ENCODE data around the gene CNTN2.
A peak's percentile ranks its signal among the peaks of the same experiment; 100 is the strongest.

Gene CNTN2

DNA sequence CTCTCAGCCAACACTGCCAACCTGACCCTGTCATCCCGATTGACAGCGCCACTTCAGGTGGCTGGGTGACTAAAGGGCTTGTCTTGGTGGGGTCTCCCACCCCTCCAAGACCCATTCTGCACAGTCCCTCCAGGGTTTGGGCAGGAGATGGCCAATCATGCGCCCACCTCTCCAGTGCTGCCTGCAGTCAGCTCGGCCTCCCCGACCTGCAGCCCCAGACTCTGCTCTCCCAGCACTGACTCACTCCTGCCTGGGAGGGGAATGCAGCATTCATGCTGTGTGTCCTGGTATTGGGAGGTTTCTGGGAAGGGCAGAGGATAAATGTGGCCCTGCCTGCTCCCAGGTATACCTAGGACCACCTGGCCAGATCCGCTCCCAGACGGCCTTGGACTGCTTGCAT, 31.5 kb downstream of the CNTN2 start:
- DNase-seq: no peak

DNA sequence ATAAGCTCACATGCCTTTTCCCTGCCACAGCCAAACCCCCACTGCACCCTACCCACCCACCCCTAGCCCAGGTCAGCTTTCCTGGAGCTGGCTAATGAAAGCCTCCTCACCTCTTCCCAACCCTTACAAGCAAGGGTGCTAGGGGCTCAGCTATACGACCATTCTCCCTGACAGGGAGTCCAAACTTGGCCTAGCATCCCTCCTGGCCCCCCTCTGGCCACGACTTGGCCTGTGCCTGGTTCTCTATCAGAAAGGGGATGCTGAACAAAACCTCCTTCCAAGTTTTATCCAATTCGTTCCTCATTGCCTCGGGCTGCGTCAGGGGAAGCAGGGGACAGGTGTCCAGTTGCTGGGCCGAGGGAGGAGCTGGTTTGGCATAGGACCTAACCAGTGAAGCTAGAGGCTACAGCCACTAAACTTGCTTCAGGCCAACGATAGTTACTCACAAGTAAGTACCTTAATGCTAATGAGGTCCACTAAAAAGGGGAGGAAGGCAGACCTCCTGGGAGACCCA, 32.7 kb downstream of the CNTN2 start:
- DNase-seq: no peak

DNA sequence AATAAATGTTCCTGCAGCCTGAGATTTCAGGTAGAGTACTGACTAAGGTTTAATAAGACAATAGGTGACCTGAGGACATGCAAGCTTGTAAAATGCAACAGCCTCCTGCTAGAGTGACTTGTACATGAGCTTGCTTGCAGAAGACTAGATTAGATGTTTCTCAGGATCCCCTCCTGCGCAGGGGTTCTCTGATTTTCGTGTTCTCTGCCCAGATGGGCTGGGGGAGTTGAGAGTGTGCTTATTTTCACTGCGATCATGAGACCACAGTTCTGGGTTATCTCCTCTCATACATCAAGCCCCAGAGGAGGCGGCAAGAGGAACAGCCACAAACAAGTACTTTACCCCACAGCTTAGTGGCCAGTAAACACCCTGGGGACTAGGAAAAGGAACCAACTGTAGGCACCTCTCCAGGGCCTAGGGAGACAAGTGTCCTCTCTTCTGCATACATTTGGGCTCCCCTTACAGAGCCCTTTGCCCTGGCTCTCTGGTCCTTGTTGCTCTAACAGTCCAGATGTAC, 33.3 kb downstream of the CNTN2 start:
- no peak for DNase-seq

DNA sequence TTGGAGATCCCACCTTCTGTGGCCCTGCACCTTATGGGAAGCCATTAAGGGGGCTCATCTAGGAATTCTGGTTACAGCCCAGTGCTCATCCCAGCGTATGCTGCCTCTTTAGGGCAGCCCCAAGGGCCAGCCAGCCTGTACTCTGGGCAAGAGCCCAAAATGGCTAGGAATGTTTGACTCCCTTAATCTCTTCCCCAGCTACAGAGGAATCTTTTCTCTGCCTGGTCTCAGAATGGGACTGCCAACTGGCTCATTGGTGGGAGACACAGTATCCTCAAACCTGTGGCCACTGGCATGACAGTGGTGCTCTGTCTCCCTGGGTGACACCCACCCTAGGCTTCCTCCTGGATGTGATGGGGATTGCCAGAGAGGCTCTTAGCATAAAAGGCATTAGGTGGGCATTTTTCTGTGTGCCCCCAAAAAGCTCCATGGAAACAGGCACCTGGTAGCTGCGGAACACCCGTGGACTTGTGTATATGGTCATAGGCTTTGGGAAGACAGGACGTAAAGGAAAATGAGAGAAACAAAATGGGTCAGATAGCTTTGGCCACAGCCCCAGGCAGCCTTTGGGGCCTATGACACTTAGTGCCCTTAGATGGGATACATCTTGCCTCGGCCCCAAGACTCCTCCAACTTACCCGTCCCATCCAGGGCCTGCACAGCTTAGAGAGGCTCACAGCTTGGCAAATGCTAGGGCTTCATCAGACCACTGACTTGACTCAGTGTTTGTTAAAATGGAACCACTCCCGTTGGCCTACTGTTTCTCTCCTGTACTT, 34.3 kb downstream of the CNTN2 start:
- no peak for DNase-seq

DNA sequence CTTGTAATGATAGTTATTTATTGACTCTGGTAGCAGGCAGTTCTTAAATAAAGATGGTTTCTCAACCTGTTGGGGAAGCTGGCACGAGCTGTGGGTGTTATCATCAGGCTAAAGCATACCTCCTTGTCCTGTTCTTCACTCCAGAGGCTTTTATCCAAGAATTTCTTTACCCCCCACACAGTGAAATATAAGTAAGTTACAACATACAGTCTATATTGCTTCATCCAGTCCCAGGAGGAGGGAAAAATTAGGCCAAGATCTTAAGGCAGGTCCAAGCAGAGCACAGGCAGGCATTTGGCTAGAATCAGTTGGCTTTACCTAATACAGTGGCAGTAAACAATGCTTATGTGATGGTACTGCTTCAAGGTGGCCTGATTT, 34.9 kb downstream of the CNTN2 start:
- DNase-seq: no peak

DNA sequence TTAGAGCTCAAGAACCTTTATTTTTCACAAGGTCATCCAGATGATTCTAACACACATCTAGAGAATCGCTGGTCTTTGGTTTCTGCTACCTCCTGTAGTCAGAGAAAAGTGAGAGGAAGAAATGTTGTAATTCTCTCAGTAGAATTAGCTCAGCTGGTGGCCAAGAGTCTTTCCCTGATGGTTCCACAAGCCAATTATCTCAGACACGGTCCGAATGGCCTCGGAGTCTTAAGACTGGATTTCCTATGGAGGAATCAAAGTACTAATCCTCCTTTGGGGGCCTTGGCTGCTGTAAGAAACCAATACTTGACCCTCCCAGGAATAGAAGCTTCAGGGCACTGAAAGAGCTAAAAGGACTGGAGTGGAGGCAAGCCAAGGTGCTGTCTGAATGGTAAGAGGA, 39.4 kb downstream of the CNTN2 start:
- DNase-seq: no peak

DNA sequence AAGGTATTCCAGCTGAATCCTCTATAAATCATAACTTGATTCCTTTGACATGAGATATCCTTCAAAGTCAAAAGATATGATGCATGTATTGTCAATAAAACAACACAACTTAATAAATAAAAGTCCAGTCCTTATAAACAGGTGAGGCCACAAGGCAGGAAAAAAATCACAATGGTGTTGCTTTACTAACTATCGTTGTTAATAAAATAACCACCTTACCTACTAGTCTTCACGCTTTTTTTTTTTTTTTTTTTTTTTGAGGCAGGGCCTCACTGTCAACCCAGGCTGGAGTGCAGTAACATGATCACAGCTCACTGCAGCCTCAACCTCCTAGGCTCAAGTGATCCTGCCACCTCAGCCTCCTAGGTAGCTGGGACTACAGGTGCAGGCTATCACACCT, 41.3 kb downstream of the CNTN2 start, which contains the start of gene TMEM81:
TSS of gene TMEM81 (minus strand) at position 101 of the 400 bp plus-strand sequence. CDS start 140 bp downstream, outside the sequence.
- no peak for DNase-seq

DNA sequence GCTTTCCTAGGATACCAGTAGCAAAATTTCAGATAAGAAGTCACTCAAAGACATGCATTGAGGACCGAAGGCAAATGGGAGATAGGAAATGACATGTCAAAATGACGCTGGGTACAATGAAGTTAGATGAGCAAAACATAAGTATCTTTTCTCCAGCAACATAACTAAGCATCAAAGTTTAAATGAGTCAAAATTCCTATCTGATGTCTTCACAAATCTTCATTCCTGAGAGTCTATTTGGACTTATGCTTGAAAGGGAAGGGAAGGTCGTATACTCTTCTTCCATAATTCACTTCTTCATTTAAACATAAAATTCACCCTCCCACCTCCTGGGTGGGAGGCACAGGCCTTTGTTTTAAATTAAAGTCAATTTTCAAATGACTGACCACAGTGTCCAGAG, 45.3 kb downstream of the CNTN2 start:
- DNase-seq: no peak

DNA sequence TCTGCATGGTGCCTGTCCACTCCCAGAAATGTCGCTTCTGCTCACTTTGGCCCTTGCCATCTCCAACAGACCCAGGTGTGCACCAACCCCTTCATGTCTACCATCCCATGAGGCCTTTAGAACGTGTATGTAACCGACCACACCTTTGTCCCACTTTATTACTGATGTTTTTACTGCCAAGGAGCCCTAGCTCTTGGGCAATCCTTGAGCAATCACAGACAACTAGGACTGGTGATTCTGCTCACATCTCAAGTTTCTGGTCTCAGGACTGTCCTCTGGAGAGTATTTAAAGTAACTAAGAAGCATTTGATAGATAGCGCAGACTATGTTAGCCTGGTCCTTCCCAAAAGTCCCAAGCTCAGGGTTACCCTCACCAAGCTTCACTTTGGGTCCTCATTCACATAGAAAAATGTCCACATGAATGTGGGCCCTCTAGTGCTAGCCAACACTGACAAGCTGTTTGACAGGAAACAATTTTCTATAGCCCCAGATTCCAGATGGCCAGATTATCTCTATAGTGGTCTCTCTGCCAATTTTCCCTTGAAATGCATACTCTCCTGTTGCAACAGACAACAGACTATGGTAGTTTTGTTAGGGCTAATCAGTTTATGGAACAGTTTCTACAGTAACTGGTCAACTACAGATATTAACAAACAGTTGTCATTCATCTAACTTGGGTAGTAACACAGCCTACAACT, 48.2 kb downstream of the CNTN2 start:
- peak in 1 of 2 experiments; percentile 42 for DNase-seq

DNA sequence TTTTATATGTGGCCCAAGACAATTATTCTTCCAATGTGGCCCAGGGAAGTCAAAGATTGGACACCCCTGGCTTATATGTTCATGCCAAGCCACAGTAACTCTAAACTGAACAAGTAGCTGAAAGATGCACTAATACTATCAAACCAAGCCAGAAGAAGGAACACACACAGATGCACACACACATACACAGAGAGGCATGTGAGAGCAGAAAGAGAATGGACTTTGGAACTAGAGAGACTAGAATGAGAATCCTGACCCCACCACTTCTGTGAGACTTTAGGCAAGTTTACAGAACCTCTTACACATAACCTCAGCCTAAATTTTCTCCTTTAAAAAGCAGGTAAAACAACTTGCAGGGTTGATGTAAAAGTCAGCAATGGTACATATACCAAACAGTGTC, 52.4 kb downstream of the CNTN2 start:
- no peak for DNase-seq

DNA sequence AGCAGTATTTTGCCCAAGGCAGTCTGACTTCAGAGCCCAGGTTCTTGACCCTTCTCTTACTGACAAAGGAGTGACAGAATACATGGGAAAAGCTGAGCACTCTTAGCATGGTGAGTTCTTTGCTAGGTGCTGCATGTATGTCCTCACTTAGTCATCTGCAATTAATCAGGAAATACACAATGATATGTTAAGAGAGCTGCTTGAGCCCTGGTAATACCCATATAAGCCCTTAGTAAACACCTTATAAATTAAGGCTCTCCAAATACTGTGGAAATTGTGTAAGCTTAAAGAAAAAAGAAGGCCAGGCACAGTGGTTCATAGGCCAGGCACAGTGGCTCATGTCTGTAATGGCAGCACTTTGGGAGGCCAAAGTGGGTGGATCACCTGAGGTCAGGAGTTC, 55.2 kb downstream of the CNTN2 start:
- DNase-seq: no peak

DNA sequence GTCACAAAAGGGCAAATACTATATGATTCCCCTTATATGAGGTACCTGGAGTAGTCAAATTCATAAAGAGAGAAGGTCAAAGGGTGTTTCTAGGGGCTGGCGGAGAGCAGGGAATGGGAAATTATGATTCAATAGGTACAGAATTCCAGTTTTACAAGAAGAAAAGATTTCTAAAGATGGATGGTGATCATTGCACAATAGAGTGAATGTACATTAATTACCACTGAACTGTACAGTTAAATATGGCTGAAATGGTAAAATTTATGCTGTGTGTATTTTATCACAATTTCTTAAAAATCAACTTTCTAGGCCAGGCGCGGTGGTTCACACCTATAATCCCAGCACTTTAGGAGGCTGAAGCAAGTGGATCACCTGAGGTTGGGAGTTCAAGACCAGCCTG, 59.4 kb downstream of the CNTN2 start:
- no peak for DNase-seq

DNA sequence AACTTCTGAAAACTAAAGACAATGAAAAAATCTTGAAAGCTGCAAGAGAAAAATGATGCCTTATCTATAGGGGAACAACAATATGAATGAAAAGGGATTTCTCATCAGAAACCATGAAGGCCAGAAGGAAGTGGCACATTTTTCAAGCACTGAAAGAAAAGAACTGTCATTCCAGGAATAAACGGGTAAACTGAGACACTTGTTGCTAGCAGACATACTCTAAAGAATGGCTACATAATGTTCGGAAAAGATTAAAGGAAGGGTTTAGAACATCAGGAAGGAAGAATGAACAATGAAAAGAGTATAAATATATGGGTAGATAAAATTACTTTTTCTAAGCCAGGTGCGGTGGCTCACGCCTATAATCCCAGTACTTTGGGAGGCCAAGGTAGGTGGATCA, 64.3 kb downstream of the CNTN2 start:
- DNase-seq: no peak

DNA sequence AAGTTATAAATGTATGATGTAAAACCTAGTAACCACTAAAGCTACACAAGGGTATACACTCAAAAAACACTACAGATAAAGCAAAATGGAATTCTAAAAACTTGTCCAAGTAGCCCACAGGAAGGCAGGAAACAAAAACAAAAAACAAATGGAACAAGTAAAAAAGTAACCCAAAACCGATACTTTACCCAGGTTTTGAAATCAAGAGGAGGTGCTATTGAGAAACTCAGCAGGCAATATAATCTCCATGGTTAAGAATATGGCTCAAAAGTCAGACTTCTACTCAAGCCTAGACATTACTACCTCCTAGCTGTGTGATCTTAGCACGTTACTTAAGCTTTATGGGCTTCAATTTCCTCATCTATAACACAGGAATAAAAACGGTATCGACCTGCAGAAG, 65.5 kb downstream of the CNTN2 start:
- no peak for DNase-seq

DNA sequence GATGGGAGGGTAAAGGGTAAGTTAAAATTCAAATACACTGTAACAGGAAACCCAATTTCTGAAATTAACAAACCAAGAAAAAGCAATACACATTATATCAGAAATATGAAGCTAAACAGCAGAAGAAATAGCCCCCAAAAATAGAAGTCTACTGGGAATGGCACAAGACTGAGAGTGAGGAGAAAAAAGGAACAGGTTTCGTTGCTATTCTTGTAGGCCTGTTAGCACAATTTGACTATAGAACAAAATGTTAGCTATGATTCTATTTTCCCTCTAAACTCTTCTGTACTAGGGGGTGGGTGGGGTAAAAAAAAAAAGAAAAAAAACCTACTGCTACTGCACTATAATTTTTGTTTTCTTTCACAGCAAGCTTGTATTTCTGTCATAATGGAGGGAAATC, 66.3 kb downstream of the CNTN2 start:
- DNase-seq: no peak

DNA sequence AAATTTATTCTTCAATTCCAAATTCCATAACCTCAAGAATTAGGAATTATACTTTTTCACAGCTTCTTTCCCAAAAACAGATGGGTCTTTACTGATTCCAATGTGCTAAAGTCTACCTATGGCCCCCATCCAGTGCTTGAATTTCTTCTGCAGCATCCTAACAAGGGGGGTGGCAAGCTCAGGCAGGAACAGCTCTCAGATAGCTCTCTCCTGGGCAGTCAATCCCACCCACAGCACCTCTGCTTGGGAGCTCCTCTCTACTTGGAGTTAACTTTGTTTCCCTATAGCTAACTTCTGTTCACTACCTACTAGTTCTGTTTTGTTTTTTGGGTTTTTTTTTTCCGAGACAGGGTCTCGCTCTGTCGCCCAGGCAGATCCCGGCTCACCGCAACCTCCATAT, 66.7 kb downstream of the CNTN2 start:
- no peak for DNase-seq

DNA sequence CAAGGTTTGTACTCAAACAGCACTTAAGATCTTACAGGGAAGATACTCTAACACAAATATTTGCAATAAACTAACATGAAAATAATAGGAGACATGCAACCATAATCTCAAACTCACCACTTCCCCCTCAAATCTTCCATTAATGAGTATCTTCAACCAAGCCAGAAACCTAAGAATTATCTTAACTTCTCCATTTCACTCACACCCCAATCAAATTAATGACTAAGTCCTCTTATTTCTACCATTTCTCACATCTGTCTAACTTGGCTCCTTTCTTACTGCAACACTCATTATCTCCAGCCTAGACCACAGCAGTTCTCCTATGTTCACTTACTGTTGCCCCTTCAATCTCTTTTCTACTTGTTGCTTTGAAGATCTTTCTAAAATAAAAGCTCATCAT, 68.3 kb downstream of the CNTN2 start:
- DNase-seq: no peak

DNA sequence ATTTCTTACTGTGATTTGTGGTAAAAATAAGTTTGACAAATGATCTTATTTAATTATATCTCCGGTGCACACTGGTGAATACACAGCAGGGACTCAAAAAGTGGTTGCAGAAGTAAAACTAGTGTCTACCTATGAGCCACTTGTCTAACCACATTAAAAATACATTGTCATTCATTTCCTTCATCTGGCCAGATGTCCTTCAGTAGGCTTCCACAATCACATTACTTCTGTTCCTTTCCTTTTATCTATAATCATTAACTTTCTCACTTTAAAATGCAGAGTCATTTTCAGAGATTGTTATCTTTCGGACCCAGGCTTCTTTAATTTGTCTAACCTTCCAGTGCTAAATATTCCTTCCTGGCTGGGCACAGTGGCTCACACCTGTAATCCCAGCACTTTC, 75.7 kb downstream of the CNTN2 start:
- DNase-seq: no peak

DNA sequence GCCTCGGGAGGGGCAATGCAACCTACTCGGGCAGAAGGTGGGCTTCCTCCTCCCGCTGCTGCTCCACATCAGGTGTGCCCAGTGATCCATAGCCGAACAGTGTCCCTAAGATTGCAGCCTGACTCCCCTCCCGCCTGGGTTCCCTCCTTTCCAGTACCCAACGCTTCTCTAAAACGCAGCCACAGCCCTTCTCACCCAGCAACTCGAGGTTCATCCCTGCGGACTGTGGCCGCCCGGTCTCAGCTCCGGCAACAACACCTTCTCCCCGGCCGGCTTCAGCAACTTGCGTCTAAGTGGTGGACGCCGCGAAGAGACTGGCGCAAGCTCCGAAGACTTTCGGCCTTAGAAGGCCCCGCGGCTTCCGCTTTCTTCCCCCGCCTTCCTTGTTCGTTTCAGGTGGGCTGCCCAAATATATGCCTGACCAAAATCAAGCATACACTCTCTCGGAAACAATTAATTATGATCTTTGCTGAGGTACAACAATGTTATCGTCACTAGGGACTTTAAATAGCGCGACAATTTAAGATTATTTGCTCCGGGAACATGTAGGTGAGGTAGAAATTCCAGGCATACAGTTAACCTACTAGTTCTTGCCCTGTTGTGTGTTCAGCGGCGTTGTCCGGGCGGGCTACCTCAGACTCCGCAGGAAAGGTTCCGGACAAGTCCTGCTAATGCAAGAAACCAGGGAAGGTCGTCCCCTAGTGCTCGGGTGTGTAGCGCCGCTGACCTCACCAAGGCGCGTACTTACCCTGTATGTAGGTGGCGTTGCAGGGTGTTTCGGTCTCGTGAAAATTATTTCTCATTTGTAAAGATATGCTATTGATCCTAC, 78.9 kb downstream of the CNTN2 start, which contains the start of gene RBBP5:
TSS of gene RBBP5 (minus strand) at position 319 of the 829 bp plus-strand sequence. CDS start at position 214, 105 bp downstream.
- DNase-seq: peak; percentile 99 to 100

DNA sequence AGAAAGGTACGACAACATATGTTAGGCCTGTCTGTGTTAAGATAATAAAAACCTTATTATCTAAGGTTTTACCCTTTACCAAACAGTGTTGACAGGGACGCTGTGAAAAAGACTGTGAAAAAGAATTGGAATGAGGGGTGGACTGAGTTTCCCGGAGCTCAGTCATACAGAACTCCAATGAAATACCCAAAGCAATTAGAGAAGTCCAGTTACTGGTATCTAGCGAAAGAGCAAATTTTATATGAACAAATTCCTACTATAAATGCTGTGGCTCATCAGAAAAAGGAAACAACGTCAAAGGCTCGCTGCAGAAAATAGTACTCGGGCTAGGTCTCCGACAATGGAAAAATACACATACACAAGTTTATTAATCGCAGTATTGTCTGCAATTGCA, 79.5 kb downstream of the CNTN2 start:
- DNase-seq: no peak

DNA sequence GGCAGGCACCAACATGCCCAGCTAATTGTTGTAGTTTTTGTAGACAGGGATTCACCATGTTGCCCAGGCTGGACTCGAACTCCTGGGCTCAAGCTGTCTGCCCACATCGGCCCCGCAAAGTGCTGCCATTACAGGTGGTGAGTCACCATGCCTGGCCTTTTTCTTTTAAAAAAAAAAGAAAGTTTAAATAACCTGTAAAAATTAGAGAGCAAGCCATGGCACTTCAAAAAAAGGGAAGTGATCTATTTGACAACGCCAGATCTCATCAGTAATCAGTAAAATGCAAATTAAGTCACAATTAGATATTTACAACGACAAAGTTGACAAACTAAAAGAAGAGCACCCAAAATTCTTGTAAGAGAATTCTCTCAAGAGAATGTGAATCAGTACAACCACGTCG, 81.7 kb downstream of the CNTN2 start:
- DNase-seq: no peak

DNA sequence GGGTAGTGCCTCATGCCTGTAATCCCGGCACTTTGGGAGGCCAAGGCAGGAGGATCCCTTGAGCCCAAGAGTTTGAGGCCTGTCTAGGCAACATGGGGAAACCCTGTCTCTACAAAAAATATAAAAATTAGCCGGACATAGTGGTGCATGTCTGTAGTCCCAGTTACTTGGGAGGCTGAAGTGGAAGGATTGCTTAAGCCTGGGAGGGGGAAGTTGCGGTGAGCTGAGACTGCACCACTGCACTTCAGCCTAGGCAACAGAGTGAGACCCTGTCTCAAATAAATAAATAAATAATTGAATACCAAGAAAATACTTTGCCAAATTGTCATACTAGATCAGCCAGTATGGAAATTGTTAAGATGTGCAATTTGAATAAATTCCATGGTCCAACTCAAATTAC, 84.6 kb downstream of the CNTN2 start:
- DNase-seq: no peak

All from NCI-H446 (cell line).